Left lung (tissue), 10 donors: ENCODE results near the gene NAT14. TPM values are rescaled to one million over a fixed set of nuclear protein-coding genes. Genes with fewer than 3 reads are reported as not detected.
A peak's percentile ranks its signal among the peaks of the same experiment; 100 is the strongest.
"Not testable (repeated sequence)": the region's sequence is repeated elsewhere in the genome, so short reads cannot be mapped to it uniquely, and the experiment has no call there.

ENCODE experiments used
- ATAC-seq: fragments of 200-7000 bp; cut with Tn5 transposase; one replicate; pipeline ENCODE4 v1.9.1; 2020; ENCODE audit warnings: moderate library complexity
- DNase-seq, 4 donors: peaks; one replicate each; pipeline ENCODE4 v3.0.0-alpha.2; 2013 to 2020
- H3K27ac ChIP-seq, 2 donors: fragments of 200-600 bp; sonication (generic) in 1 of 2; one replicate each; pipeline versions ENCODE4 v1.5.0 to v1.8.0; 2020 to 2021
- H3K27me3 ChIP-seq, 2 donors: fragments of 200-600 bp; sonication (generic) in 1 of 2; one replicate each; pipeline versions ENCODE4 v1.5.0 to v1.8.0; 2020 to 2021
- H3K36me3 ChIP-seq, 2 donors: fragments of 200-600 bp; sonication (generic) in 1 of 2; one replicate each; pipeline versions ENCODE4 v1.5.0 to v1.8.0; 2020 to 2021
- H3K4me1 ChIP-seq, 2 donors: fragments of 200-600 bp; one replicate each; pipeline ENCODE4 v1.8.0; 2021
- H3K4me3 ChIP-seq, 2 donors: fragments of 200-600 bp; sonication (generic) in 1 of 2; one replicate each; pipeline versions ENCODE4 v1.5.0 to v1.8.0; 2020 to 2021; ENCODE audit warnings: mild to moderate bottlenecking in 1 of 2
- H3K9me3 ChIP-seq, 2 donors: fragments of 200-600 bp; sonication (generic) in 1 of 2; one replicate each; pipeline versions ENCODE4 v1.5.0 to v1.8.0; 2020 to 2021
- intact Hi-C, 2 donors: fragments of 100-400 bp; cut with DNase I; formaldehyde crosslinking; loops; one replicate each; pipeline versions ENCODE4 v1.11.2 to v1.14.2; 2022
- polyA plus RNA-seq, 6 donors: library from polyadenylated mRNA; unstranded; fragments of 120-200 nt; gene quantifications; one replicate each; pipeline ENCODE4 v1.2.1, GENCODE V29; 2013; ENCODE audit not compliant: insufficient read length in 6 of 6
- total RNA-seq, 2 donors: library from RNA; stranded (reverse); fragmentation: NEBNext Ultra II Directional; extraction: Animal tissue kit (Norgen Biotek cat#: 25700); gene quantifications; one replicate each; pipeline ENCODE4 v1.2.1, GENCODE V29; 2021
- TF ChIP-seq, protein P1 (sequence below), 2 donors: fragments of 200-600 bp; sonication (generic) in 1 of 2; IDR thresholded peaks; one replicate each; pipeline versions ENCODE4 v1.5.0 to v1.8.0; 2021; ENCODE audit warnings: antibody characterized with exemption in 2 of 2
- donor health status: DM: no; HTN: yes; CAD: no.
- donor health status: DM: no; HTN: no; CAD: no.

Gene NAT14
- total and polyA plus RNA-seq, 8 donors: 22.9 to 46.6 (median 38.2) TPM

DNA sequence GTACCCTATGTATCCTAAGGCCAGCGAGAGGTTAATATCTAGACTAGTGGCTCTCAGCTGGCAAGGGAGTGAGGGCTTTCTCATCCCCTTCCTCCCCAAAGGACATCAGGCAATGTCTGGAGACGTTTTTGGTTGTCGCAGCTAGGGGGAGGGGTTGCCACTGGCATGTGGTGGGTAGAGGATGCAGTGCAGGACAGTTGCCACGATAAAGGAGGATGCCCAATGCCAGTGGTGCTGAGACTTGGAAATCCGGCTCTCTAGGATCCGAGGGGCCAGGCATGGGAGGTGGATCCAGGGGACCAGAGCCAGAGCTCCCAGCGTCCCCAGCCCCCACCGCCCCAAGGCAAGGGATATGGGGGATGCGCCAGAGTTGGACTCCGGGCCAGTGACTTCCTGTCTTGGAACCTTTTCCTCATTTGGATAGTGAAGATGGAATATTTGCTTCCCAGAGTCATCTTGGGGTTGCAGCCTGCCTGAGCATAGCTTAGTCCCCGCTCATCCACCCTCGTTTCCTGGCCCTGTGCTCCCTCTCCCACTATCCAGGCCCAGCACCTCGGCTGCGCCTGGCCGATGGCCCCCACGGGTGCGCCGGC lies 8.2 kb downstream of the NAT14 start:
- H3K36me3 ChIP-seq: no peaks in the 10 kb centered on the region
- H3K27me3 ChIP-seq: peaks cover 0 to 61% of the 10 kb centered on the region in 2 donors
- H3K4me1 ChIP-seq: no peaks in the 10 kb centered on the region
- H3K27ac ChIP-seq: peak overlapping the region; percentile 45 to 80
- H3K9me3 ChIP-seq: no peaks in the 10 kb centered on the region
- intact Hi-C loops: no loop called here
- TF ChIP-seq, protein P1, sequence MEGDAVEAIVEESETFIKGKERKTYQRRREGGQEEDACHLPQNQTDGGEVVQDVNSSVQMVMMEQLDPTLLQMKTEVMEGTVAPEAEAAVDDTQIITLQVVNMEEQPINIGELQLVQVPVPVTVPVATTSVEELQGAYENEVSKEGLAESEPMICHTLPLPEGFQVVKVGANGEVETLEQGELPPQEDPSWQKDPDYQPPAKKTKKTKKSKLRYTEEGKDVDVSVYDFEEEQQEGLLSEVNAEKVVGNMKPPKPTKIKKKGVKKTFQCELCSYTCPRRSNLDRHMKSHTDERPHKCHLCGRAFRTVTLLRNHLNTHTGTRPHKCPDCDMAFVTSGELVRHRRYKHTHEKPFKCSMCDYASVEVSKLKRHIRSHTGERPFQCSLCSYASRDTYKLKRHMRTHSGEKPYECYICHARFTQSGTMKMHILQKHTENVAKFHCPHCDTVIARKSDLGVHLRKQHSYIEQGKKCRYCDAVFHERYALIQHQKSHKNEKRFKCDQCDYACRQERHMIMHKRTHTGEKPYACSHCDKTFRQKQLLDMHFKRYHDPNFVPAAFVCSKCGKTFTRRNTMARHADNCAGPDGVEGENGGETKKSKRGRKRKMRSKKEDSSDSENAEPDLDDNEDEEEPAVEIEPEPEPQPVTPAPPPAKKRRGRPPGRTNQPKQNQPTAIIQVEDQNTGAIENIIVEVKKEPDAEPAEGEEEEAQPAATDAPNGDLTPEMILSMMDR (IDR thresholded peaks at IDR 0.05): no peak
- DNase-seq: peak in 1 of 4 donors; percentile 58
- ATAC-seq: peak; percentile 13
- peak overlapping the region in 1 of 2 donors; percentile 15 for H3K4me3 ChIP-seq

DNA sequence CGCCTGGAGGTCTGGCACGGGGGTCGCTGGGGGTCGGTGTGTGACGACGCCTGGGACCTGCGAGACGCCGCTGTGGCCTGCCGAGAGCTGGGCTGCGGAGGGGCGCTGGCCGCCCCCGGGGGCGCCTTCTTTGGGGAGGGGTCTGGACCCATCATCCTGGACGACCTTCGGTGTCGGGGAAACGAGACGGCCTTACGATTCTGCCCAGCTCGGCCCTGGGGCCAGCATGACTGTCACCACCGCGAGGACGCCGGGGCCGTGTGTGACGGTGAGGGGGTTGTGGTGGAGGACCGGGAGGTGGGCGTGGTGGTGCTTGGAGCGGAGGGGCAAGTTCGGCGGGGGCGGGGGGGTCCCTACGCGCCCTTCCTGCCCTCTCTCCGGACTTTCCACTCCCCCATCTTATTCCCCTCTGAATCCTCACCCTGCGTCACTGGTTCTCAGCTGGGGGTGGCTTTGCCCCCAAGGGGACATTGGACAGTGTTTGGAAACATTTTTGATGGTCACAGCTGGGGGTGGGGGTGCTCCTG lies 8.7 kb downstream of the NAT14 start:
- H3K27ac ChIP-seq: peak overlapping the region; percentile 45 to 80
- no peaks in the 10 kb centered on the region for H3K36me3 ChIP-seq
- peak overlapping the region in 1 of 2 donors; percentile 15 for H3K4me3 ChIP-seq
- H3K4me1 ChIP-seq: no peaks in the 10 kb centered on the region
- peaks cover 0 to 61% of the 10 kb centered on the region in 2 donors for H3K27me3 ChIP-seq
- H3K9me3 ChIP-seq: no peaks in the 10 kb centered on the region
- ATAC-seq (no peak), DNase-seq (peak in 1 of 4 donors; percentile 74)
- TF ChIP-seq, protein P1 (IDR thresholded peaks at IDR 0.05): no peak
- intact Hi-C loops: no loop called here

DNA sequence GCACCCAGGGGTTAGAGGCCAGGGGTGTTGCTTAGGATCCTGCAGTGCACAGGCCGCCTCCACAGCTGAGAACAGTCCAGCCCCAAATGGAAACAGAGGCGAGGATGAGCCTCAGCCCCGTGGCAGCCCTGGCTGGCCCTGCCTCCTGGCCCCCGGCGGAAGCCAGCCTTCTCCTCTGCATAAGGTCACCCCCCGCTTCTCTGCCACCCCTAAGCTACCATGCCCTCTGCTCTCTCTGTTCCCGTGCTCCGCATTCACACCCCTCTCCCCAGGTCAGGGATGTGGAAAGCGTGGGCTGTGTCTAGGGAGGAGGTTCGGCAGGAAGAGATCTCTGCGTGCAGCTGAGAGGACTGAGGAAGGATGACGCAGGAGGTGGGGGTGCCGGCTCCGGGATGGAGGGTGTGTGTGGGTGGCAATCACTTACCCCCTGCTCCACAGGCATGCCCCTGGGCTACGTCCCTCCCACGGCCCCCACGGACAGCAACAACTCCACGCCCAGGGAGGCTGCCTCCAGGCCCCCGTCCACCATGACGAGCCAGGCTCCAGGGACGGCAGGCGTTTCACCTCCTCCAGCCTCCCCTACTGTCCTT lies 9.3 kb downstream of the NAT14 start:
- no peaks in the 10 kb centered on the region for H3K9me3 ChIP-seq
- peak overlapping the region in 1 of 2 donors; percentile 80 for H3K27ac ChIP-seq
- H3K4me1 ChIP-seq: no peaks in the 10 kb centered on the region
- DNase-seq: peak in 1 of 4 donors; percentile 80
- no peaks in the 10 kb centered on the region for H3K36me3 ChIP-seq
- peaks cover 0 to 57% of the 10 kb centered on the region in 2 donors for H3K27me3 ChIP-seq
- intact Hi-C loops: no loop called here
- TF ChIP-seq, protein P1 (IDR thresholded peaks at IDR 0.05): no peak
- peak overlapping the region; percentile 3 to 15 for H3K4me3 ChIP-seq
- peak; percentile 38 for ATAC-seq

DNA sequence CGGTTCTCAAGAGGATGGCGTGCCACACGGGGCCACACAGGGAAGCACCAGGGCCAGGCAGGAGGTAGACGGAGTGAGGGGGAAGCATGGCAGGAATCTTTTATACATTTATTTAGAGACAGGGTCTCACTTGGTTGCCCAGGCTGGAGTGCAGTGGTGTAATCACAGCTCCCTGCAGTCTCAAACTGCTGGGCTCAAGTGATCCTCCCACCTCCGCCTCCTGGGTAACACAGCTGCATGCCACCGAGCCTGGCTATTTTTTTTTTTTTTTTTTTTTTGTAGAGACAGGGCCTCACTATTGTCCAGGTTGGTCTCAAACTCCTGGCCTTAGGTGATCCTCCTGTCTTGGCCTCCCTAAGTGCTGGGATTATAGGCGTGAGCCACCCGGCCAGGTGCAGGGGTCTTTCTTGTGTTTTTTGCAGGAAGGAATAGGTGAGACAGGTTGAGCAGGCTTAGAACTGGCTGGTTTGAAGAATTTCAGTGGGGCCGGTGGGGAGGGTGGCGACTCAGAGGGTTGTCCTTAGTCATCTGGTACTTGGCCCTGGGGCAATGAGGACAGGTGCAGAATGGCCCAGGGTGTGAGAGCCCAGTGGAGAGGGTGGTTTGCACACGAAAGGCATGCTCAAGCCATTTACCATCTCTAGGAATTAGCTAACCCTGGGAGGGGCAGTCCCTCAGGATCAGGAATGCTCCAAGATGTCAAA lies 10.8 kb downstream of the NAT14 start:
- Histone ChIP-seq H3K9me3 (no peaks in the 10 kb centered on the region), H3K4me1 (no peaks in the 10 kb centered on the region), H3K4me3 (no peak overlapping the region), H3K27me3 (peaks cover 0 to 41% of the 10 kb centered on the region in 2 donors), H3K27ac (no peak overlapping the region), H3K36me3 (no peaks in the 10 kb centered on the region)
- ATAC-seq: no peak
- TF ChIP-seq, protein P1 (IDR thresholded peaks at IDR 0.05): no peak
- DNase-seq: no peak
- intact Hi-C loops: no loop called here

DNA sequence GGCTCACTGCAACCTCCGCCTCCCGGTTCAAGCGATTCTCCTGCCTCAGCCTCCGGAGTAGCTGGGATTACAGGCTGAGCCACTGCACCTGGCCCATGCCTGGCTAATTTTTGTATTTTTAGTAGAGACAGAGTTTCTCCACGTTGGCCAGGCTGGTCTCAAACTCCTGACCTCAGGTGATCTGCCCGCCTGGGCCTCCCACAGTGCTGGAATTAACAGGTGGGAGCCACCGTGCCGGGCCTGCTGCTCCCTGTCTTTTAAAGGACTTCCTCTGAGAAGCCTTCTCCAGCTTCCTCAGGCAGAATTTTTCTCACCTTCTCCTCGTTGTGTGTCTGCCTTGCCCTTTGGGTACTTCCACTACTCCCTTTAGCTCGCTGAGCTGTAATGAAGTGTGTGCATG lies 11.8 kb downstream of the NAT14 start:
- intact Hi-C loops, ATAC-seq, H3K27ac ChIP-seq, H3K9me3 ChIP-seq, H3K4me3 ChIP-seq, H3K4me1 ChIP-seq, H3K36me3 ChIP-seq: not testable (repeated sequence)
- peak in 1 of 4 donors; percentile 64 for DNase-seq
- H3K27me3 ChIP-seq: peaks cover 0 to 31% of the 10 kb centered on the region in 2 donors
